NCI-H1417 (cell line): ENCODE results near the gene RPUSD2.

Experiments used
- DNase-seq, 3 experiments: peaks; one replicate each; lab custom pipeline; 2025; lab: John Stamatoyannopoulos, UW

Gene RPUSD2

GRCh38 chr15:40623361-40623760 lies 54.3 kb downstream of the RPUSD2 start:
- no peak for DNase-seq
